ENCODE data around the gene STK40.

DNA sequence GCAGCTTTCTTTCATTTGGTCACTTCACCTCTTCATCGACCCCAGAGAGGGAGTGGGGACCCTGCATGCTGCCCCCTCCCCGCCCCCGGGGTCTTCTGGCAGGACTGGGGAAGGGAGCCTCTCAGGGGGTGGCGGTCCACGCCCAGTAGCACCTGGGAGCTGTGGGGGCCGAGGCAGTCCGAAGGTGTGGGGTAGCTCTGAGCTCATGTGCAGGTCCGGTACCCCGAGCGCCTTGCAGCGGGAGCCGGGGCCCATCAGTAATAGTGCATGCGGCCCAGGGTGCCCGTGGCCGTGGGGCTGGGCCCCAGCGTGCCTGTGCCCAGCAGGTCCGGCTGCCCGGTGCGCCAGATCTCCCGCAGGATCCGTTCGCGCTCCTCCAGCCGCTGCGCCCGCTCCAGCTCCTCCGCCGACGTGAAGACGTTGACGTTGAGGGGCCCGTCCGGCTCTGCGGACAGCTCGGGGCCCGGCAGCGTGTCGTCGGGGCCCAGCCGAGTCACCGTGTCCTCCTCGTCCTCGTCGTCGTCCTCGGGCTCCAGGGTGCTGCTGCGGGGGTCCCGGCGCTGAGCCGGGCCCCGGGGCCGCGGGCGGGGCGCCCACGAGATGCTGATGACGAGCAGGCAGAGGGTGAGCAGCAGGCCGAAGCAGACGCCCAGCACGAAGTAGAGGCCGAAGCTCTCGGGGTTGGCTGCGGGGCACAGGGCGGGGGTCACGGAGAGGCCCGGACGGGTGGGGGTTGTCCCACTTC is 63.5 kb downstream of the STK40 start:
- TF ChIP-seq, protein P1, sequence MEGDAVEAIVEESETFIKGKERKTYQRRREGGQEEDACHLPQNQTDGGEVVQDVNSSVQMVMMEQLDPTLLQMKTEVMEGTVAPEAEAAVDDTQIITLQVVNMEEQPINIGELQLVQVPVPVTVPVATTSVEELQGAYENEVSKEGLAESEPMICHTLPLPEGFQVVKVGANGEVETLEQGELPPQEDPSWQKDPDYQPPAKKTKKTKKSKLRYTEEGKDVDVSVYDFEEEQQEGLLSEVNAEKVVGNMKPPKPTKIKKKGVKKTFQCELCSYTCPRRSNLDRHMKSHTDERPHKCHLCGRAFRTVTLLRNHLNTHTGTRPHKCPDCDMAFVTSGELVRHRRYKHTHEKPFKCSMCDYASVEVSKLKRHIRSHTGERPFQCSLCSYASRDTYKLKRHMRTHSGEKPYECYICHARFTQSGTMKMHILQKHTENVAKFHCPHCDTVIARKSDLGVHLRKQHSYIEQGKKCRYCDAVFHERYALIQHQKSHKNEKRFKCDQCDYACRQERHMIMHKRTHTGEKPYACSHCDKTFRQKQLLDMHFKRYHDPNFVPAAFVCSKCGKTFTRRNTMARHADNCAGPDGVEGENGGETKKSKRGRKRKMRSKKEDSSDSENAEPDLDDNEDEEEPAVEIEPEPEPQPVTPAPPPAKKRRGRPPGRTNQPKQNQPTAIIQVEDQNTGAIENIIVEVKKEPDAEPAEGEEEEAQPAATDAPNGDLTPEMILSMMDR (conservative IDR thresholded peaks at IDR 0.05; ENCODE audit: low read length): no peak
- no peak for TF ChIP-seq EZH2phosphoT487 (IDR thresholded peaks at IDR 0.05; ENCODE audit: borderline replicate concordance, low read depth, low read length)

Data from OCI-LY7 (cell line).